ENCODE measurements around the gene SIRPA. TPM values are rescaled to one million over a fixed set of nuclear protein-coding genes. Genes with fewer than 3 reads are reported as not detected.

Gene SIRPA
- total RNA-seq, 1 donor from 2014 or later, result 35.5 TPM

GRCh38 chr20:1887321-1887720 lies 7.9 kb upstream of the SIRPA start:
- FAIRE-seq (no peak), DNase-seq (ENCODE audit: low read depth) (no peak)
- no peaks in the 10 kb centered on the region for H3K36me3 ChIP-seq (ENCODE audit: insufficient read depth, low read length)
- no peak overlapping the region for H3K4me3 ChIP-seq (ENCODE audit: insufficient read depth, low read depth, low read length)
- H3K27me3 ChIP-seq (ENCODE audit: insufficient read depth, low read length), result peaks cover 14% of the 10 kb centered on the region
- H3K4me2 ChIP-seq (ENCODE audit: low read length), result no peak overlapping the region
- no peaks in the 10 kb centered on the region for H3K4me1 ChIP-seq (ENCODE audit: insufficient read depth, low read length)
- H2AFZ ChIP-seq (ENCODE audit: low read depth, low read length), result no peak overlapping the region
- no peak overlapping the region for H3K9ac ChIP-seq (ENCODE audit: low read length)
- Mint-ChIP-seq H3K4me1 (ENCODE audit: low read depth, unreplicated experiment) (peaks cover 16% of the 10 kb centered on the region), H3K27ac (ENCODE audit: unreplicated experiment) (no peak overlapping the region), H3K36me3 (ENCODE audit: low read depth, unreplicated experiment) (peaks cover 14% of the 10 kb centered on the region), H3K9me3 (ENCODE audit: unreplicated experiment) (no peaks in the 10 kb centered on the region), H3K27me3 (ENCODE audit: low read depth, unreplicated experiment) (peaks cover 6% of the 10 kb centered on the region), H3K4me3 (ENCODE audit: unreplicated experiment) (no peak overlapping the region)
- no peaks in the 10 kb centered on the region for H3K79me2 ChIP-seq (ENCODE audit: insufficient read depth, low read length)
- H3K27ac ChIP-seq (ENCODE audit: low read depth, low read length), result no peak overlapping the region
- no peaks in the 10 kb centered on the region for H3K9me3 ChIP-seq (ENCODE audit: insufficient read depth, low read depth, low read length)
- no peak for TF ChIP-seq EZH2 (IDR thresholded peaks at IDR 0.05; ENCODE audit: insufficient read depth, low read length)
- TF ChIP-seq CTCF (IDR thresholded peaks at IDR 0.05; ENCODE audit: insufficient read depth, low read depth, low read length), result no peak
- H4K20me1 ChIP-seq (ENCODE audit: insufficient read depth, low read length), result no peaks in the 10 kb centered on the region

GRCh38 chr20:1887756-1888155 lies 7.5 kb upstream of the SIRPA start:
- H3K9me3 ChIP-seq (ENCODE audit: insufficient read depth, low read depth, low read length), result no peaks in the 10 kb centered on the region
- Mint-ChIP-seq H3K27ac (ENCODE audit: unreplicated experiment) (no peak overlapping the region), H3K4me3 (ENCODE audit: unreplicated experiment) (no peak overlapping the region), H3K4me1 (ENCODE audit: low read depth, unreplicated experiment) (peaks cover 17% of the 10 kb centered on the region), H3K27me3 (ENCODE audit: low read depth, unreplicated experiment) (peaks cover 5% of the 10 kb centered on the region), H3K9me3 (ENCODE audit: unreplicated experiment) (no peaks in the 10 kb centered on the region), H3K36me3 (ENCODE audit: low read depth, unreplicated experiment) (peaks cover 14% of the 10 kb centered on the region)
- H4K20me1 ChIP-seq (ENCODE audit: insufficient read depth, low read length), result no peaks in the 10 kb centered on the region
- no peak overlapping the region for H3K9ac ChIP-seq (ENCODE audit: low read length)
- H3K4me1 ChIP-seq (ENCODE audit: insufficient read depth, low read length), result no peaks in the 10 kb centered on the region
- peaks cover 14% of the 10 kb centered on the region for H3K27me3 ChIP-seq (ENCODE audit: insufficient read depth, low read length)
- H3K4me2 ChIP-seq (ENCODE audit: low read length), result no peak overlapping the region
- no peak overlapping the region for H3K4me3 ChIP-seq (ENCODE audit: insufficient read depth, low read depth, low read length)
- no peak for FAIRE-seq
- no peak overlapping the region for H3K27ac ChIP-seq (ENCODE audit: low read depth, low read length)
- H3K36me3 ChIP-seq (ENCODE audit: insufficient read depth, low read length), result no peaks in the 10 kb centered on the region
- no peak for TF ChIP-seq CTCF (IDR thresholded peaks at IDR 0.05; ENCODE audit: insufficient read depth, low read depth, low read length)
- TF ChIP-seq EZH2 (IDR thresholded peaks at IDR 0.05; ENCODE audit: insufficient read depth, low read length), result no peak
- no peak for DNase-seq (ENCODE audit: low read depth)
- H2AFZ ChIP-seq (ENCODE audit: low read depth, low read length), result no peak overlapping the region
- no peaks in the 10 kb centered on the region for H3K79me2 ChIP-seq (ENCODE audit: insufficient read depth, low read length)

DNA sequence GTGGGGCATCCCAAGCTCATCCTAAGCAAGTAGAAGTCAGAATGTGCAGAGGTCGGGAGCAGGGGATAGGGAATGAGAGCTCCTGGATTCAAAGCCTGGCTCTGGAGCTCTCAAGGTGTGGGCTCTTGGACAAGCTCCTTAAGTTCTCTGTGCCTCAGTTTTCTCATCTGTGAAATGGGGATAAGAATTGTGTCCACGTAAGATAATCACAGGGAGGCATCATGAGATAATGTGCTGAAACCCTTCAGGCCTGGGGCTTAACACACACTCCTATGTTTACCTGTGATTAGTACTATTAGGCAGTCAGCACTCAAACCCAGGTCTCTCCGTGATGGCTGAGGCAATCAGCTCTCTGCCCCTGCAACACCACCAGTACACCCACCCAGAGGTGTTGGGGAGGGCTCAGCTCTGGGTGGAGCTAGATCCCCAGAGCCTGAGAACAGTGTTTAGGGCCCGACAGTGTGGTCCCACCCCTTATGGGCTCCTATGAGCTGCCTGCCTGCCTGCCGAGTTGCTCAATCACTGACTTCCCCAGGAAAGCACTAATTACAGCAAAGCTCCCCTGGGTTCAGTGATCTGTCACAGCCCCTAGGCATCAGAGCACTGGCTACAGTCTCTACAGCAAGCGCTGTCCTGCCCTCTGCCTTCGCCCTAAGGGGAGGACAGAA lies 6.3 kb upstream of the SIRPA start:
- Histone ChIP-seq H2AFZ (ENCODE audit: low read depth, low read length) (no peak overlapping the region), H4K20me1 (ENCODE audit: insufficient read depth, low read length) (no peaks in the 10 kb centered on the region), H3K36me3 (ENCODE audit: insufficient read depth, low read length) (no peaks in the 10 kb centered on the region), H3K27ac (ENCODE audit: low read depth, low read length) (no peak overlapping the region), H3K27me3 (ENCODE audit: insufficient read depth, low read length) (peaks cover 9% of the 10 kb centered on the region), H3K79me2 (ENCODE audit: insufficient read depth, low read length) (no peaks in the 10 kb centered on the region), H3K4me1 (ENCODE audit: insufficient read depth, low read length) (peaks cover 6% of the 10 kb centered on the region), H3K9ac (ENCODE audit: low read length) (no peak overlapping the region), H3K4me3 (ENCODE audit: insufficient read depth, low read depth, low read length) (no peak overlapping the region), H3K9me3 (ENCODE audit: insufficient read depth, low read depth, low read length) (no peaks in the 10 kb centered on the region), H3K4me2 (ENCODE audit: low read length) (no peak overlapping the region)
- FAIRE-seq, result no peak
- no peak for TF ChIP-seq CTCF (IDR thresholded peaks at IDR 0.05; ENCODE audit: insufficient read depth, low read depth, low read length)
- no peak for TF ChIP-seq EZH2 (IDR thresholded peaks at IDR 0.05; ENCODE audit: insufficient read depth, low read length)
- Mint-ChIP-seq H3K36me3 (ENCODE audit: low read depth, unreplicated experiment) (peaks cover 14% of the 10 kb centered on the region), H3K4me3 (ENCODE audit: unreplicated experiment) (no peak overlapping the region), H3K27ac (ENCODE audit: unreplicated experiment) (no peak overlapping the region), H3K4me1 (ENCODE audit: low read depth, unreplicated experiment) (peaks cover 20% of the 10 kb centered on the region), H3K9me3 (ENCODE audit: unreplicated experiment) (peaks cover 2% of the 10 kb centered on the region), H3K27me3 (ENCODE audit: low read depth, unreplicated experiment) (peaks cover 4% of the 10 kb centered on the region)
- DNase-seq (ENCODE audit: low read depth), result no peak
